C1 segment of cervical spinal cord (tissue), 14 donors: ENCODE data around the gene PTPA.
"Not testable (repeated sequence)": the region's sequence is repeated elsewhere in the genome, so short reads cannot be mapped to it uniquely, and the experiment has no call there.

Experiments
- DNase-seq, 14 donors: peaks; one replicate each; lab custom pipeline; 2025; lab: John Stamatoyannopoulos, UW

Gene PTPA

GRCh38 chr9:129150672-129151211, 39.5 kb downstream of the PTPA start:
- no peak for DNase-seq

GRCh38 chr9:129151469-129151868, 40.3 kb downstream of the PTPA start:
- no peak for DNase-seq

GRCh38 chr9:129154866-129155477, 43.8 kb downstream of the PTPA start:
- DNase-seq, result no peak

GRCh38 chr9:129156163-129156562, 44.9 kb downstream of the PTPA start:
- DNase-seq, result no peak

GRCh38 chr9:129160712-129161533, 49.7 kb downstream of the PTPA start:
- DNase-seq, result no peak

GRCh38 chr9:129161534-129161837, 50.3 kb downstream of the PTPA start:
- DNase-seq, result no peak

GRCh38 chr9:129162497-129163197, 51.4 kb downstream of the PTPA start:
- DNase-seq, result no peak

GRCh38 chr9:129163198-129163670, 52.0 kb downstream of the PTPA start:
- not testable (repeated sequence) for DNase-seq

- DNase-seq, result no peak
Measured at GRCh38 chr9:129163753-129164152, 52.5 kb downstream of the PTPA start.

GRCh38 chr9:129164246-129164930, 53.2 kb downstream of the PTPA start:
- DNase-seq, result peak in 3 of 14 donors; percentile 6 to 25 (median 14)

GRCh38 chr9:129165198-129165597, 54.0 kb downstream of the PTPA start:
- no peak for DNase-seq

GRCh38 chr9:129166623-129167557, 55.7 kb downstream of the PTPA start:
- DNase-seq, result peak in 5 of 14 donors; percentile 11 to 33 (median 26)

GRCh38 chr9:129170229-129170628, 59.0 kb downstream of the PTPA start:
- no peak for DNase-seq

GRCh38 chr9:129171993-129172751, 61.0 kb downstream of the PTPA start:
- DNase-seq, result no peak

GRCh38 chr9:129172816-129173215, 61.6 kb downstream of the PTPA start:
- peak in 8 of 14 donors; percentile 23 to 71 (median 44) for DNase-seq

GRCh38 chr9:129173296-129174101, 62.3 kb downstream of the PTPA start:
- DNase-seq, result peak in 4 of 14 donors; percentile 37 to 58 (median 50)

GRCh38 chr9:129174102-129174723, 63.0 kb downstream of the PTPA start:
- DNase-seq, result peak in 13 of 14 donors; percentile 20 to 84 (median 71)
